HG03045 (cell line): Measurements from ENCODE around the gene POLN.
A peak's percentile ranks its signal among the peaks of the same experiment; 100 is the strongest.
"Not testable (repeated sequence)": the region's sequence is repeated elsewhere in the genome, so short reads cannot be mapped to it uniquely, and the experiment has no call there.

Experiments
- ATAC-seq: cut with Tn5 transposase; IDR thresholded peaks from one replicate; pipeline ENCODE4 v1.9.1; 2021; ENCODE audit warnings: mild to moderate bottlenecking, moderate library complexity; ENCODE audit not compliant: unreplicated experiment

The POLN gene

DNA sequence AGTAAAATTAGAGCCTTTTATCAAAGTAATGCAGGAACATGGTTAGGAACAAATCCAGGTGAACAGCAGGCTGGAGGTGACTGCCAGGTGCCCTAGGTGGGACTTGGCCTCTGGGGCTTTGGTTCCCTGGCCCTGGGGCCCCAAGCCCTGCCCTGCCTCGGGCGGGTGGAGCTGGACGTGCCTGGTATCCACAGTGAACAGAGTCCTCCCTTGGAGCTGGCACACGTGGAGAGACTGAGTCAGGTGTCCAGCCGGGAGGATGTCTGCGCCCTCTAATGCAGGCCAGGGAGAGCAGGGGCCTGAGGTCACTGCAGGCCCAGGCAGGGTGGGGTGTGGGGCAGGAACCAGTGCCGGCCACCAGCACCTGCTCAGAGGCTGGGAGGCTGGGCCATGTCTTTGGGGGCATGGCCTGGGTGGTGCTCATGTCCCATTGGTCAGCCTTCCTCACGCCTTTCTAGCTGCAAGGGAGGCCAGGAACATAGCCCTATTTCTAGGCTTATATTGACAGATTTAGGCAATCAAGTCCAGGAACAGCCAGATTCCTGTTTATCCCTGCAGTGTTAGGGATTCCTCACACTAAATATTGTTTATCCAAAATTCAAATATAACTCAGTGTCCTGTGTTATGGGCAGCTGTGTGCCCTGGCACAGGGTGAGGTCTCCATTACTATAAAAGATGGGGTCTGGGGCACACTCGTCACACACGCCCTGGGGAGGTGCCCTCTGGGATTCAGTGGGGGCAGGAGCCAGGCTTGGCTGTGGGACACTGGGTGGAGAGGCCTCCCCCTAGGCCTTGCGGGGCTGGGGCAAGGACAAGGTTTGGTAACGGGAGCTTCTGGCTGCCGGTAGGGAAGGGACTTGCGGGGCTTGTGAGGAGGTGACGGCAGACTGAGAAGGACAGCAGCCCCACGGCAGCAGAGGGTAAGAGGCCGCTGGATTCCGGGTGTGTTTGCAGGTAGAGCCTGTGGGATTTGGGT lies 197.1 kb downstream of the POLN start:
- no peak for ATAC-seq

DNA sequence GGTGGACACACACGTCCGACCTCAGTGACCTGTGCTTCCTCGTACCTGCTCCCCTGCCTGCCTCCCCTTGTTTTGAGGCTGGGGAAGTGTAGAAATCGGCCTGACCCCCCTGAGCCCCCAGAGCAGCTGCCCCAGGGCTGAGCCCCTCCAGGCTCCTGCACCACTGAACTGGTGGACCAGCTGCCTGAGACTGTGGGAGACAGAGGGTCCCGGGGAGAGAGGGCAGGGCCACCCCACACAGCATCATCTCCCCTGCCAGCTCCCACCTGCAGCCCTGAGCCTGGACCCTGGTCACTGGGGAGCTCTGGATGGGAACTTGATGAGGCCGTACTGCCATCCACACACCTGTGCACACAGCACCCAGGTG lies 197.8 kb downstream of the POLN start:
- ATAC-seq: no peak

DNA sequence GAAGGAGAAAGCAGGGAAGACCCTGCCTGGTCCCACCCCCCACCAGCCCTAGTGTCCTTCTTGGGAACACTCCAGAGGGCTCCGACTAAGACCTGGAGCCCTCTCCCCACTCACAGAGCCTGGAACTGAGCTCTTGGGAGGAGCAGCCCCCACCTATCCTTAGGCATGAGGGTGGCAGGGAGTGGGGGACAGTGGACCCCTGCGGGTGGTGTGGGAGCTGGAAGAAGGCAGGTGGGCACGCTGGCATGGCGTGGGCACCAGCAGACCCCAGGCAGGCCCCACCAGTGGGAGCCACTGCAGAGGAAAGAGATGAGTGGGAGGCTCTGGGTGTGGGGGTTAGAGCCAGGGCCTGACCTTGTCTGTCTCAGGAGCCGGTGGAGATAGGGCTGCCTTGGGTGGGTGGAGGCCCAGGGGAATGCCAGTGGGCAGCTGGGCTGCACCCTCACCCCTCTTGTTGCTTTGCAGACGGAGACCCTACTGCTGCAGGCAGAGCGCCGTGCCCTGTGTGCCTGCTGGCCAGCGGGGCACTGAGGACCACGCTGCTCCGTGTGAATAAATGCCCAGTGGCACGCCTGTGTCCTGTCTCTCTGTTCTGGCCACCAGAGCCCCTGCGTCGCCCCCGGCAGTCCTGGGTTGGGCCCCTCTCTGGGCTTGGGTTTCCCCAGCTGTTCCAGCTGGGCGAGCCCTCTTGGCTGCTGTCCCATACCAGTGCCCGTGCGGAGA lies 198.4 kb downstream of the POLN start:
- ATAC-seq: no peak

DNA sequence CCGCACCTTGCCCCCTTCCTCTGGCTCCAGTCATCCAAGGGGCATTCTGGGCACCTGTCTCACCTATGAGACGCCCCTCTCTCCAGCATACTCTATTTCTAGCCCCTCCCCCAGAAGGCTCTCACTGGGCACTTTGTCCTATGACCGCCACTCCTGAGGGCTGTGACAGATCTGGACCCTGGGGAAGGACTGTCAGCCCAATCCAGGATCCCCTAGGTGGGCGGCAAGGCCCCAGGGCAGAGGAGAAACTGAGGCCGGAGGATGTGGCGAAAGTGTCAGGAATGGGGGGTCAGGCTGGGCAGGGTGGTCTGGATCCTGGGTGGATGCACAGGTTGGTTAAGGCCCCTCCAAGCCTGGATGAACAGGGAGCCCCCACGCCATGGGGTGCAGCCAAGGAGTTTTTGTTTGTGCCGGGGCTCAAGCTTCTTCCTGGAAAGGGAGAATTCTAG lies 198.9 kb downstream of the POLN start:
- ATAC-seq: no peak

DNA sequence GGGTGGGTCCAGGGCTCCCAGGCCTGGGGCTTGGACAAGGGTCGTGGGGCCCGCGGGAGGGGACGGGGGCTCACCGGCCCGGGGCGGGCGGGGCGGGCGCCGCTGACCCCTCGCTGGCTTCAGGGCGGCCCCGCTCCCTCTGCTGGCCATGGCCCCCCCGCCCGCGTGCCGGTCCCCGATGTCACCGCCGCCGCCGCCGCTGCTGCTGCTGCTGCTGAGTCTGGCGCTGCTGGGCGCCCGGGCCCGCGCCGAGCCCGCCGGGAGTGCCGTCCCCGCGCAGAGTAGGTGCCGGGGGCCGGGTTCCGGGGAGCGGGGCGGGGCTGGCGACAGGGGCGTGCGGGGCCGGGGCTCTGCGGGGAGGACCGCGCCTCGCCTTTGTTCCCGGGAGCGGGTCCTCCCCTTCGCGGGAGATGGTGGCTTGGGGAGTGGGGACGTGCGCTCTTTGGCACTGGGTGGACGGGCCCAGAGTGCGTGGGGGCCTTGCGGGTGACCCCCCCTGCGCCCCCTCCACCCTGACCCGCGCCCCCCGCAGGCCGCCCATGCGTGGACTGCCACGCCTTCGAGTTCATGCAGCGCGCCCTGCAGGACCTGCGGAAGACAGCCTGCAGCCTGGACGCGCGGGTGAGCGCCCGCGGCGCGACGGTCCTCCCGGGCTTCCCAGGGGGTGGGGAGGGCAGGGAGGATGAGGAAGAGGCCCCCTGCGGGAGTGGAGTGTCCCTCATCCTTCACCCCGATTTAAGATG lies 199.5 kb downstream of the POLN start:
- peak; percentile 15 for ATAC-seq

DNA sequence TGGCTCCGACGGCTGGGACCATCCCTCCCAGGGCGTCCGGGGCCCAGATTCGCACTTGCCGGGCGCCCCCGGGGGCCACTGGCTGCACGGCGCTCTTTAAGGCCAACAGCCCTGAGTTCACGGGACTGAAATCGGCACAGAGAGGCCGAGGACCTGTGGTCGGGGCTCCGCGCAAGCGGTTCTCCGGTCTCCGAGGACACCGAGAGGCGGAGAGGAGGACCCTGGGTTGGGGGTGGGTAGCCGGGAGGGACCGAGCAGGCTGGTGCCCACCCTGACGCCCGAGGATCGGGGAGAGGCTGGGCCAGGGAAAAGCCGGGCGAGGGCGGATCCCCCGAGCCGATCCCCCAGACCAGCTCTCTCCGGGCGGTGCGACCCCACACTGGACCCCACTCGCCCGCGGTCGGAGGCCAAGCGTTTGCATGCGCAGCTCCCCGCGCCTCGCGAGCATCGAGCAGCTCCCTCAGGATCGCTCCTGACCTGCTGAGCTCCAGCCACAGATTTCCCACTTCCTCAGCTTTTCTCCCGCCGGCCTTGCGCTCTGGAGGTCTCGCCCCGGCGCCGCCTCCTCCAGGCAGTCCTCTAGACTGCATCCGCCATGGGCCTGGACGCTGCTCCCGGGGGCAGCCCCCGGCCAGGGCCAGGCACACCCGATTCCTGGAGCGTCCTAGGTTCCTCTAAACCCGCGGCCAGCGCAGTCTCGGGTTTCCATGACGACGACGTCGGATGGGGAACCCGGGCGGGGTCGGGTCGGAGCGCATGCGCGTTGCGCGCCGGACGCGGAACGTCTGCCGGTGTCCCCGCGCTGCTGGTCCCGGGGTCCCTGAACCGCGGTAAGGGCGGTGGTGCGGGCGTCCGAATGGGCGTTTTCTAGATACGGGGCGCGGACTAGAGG lies 200.4 kb downstream of the POLN start:
- peak; percentile 53 for ATAC-seq

DNA sequence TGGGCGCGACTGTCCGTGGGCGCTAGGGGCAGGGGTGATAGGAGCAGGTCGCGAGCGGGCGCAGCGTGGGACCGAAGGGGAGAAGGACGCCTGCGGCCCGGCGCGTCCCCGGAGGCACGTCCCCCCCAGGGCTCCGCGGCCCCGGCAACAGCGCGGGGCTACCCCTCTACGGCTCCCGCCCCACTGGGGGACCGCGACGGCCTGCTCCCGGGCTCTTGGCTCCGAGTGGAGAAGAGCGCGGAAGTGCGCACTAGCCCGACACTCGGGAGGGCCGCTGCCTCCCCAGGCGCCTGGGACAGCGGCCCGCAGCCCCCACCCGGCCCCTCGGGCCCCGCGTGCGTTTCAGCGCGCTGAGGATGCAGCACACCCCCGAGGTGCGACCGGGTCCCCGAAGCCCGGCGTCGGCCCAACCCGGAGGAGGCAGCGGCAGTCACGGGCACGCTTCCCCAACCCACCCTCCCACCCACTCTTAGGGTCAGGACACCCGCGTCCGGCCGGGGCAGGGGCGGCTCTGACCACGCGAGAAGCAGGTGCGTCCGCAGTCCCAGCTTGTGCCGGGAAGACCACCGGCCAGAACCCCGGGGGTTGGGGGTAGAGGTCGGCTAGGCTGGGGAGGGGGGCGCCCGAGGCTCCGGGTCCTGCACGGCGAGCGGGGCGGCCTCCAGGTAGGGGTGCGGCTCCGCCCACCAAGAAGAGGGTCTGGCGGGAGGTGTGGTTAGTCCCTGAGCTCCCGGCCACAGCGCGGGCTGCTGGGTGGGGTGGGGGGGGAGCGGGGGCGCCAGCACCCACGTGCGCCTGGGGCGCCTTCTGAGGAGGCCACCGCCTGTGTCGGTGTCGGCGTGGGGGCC lies 201.3 kb downstream of the POLN start:
- no peak for ATAC-seq

DNA sequence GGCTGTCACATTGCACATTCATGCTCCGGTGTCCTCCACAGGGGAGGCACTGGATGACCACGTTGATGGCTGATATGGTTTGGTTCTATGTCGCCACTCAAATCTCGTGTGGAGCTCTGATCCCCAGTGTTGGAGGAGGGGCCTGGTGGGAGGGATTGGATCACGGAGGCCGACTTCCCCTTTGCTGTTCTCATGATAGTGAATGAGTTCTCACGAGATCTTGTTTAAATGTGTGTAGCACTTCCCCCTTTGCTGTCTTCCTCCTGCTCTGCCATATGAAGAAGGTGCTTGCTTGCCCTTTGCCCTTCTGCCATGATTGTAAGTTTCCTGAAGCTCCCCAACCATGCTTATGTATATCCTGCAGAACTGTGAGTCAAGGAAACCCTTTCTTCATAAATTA lies 205.1 kb downstream of the POLN start:
- no peak for ATAC-seq

DNA sequence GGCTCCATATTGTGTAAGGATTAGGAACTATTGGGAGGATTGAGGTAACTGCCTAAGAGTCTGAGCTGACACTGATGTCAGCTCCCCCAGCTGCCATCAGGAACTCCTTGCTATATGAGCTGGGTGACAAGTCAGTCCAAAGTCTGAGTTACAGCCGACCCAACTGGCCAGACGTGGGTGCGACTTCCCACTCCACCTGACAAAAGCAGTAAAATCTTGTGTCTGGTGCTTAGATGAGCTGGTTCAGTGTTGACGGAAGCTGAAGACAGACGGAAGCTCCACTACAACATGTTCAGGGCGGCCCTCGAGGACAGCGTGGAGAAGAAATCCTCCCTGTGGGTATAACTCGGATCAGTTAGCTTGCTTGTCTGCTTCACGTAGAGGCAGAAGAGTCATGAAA lies 205.6 kb downstream of the POLN start:
- no peak for ATAC-seq

DNA sequence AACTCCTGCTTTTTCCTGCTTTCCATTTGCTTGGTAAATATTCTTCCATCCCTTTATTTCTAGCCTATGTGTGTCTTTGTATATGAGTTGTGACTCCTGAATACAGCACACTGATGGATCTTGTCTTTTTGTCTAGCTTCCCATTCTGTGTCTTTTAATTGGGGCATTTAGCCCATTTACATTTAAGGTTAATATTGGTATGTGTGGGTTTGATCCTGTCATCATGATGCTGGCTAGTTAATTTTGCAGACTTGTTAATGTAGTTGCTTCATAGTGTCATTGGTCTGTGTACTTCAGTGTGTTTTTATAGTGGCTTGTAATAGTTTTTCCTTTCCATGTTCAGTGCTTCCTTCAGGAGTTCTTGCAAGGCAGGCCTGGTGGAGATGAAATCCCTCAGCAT lies 210.8 kb downstream of the POLN start:
- ATAC-seq: not testable (repeated sequence)

DNA sequence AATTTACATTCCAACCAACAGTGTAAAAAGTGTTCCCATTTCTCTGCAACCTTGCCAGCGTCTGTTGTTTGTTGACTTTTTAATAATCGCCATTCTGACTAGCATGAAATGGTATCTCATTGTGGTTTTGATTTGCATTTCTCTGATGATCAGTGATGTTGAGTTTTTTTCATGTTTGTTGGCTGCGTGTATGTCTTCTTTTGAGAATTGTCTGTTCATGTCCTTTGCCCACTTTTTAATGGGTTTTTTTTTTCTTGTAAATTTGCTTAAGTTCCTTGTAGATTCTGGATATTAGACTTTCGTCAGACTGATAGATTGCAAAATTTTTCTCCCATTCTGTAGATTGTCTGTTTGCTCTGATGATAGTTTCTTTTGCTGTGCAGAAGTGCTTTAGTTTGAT lies 214.8 kb downstream of the POLN start:
- not testable (repeated sequence) for ATAC-seq

DNA sequence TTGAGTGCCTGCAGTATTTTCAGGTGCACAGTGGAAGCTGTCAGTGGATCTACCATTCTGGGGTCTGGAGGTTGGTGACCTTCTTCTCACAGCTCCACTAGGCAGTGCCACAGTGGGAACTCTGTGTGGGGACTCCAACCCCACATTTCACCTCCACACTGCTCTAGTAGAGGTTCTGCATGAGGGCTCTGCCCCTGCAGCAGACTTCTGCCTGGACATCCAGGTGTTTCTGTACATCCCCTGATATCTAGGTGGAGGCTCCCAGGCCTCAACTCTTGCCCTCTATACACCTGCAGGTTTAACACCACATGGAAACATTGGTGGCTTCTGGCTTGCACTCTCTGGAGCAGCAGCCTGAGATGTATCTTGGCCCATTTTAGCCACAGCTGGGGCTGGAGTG lies 216.1 kb downstream of the POLN start:
- no peak for ATAC-seq

DNA sequence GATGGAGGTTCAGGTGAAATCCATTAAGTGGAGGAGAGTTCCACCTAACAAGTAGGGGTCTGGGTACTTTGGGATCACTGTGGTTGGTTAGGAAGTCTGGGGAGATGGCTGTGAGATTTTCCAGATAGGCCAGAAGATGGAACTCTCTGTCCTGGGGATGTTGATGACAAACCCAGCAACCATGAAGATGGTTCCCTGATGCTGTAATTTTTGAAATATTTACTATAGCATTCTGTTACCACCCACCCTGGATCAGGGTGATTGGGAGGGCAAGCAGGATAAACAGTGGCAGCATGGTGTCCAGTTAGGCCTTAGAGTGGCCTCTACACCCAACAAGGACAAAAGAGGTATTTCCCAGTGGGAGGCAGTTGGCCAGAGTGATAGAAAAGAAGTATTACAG lies 217.2 kb downstream of the POLN start:
- no peak for ATAC-seq
